ENCODE data around the gene MPZL1. TPM values are rescaled to one million over a fixed set of nuclear protein-coding genes. Genes with fewer than 3 reads are reported as not detected.
A peak's percentile ranks its signal among the peaks of the same experiment; 100 is the strongest.

The MPZL1 gene
- total RNA-seq, 1 experiment from 2014 or later, result 71.7 TPM

GRCh38 chr1:167770127-167770526, 48.3 kb downstream of the MPZL1 start:
- peak; percentile 90 for ATAC-seq
- TF ChIP-seq SOX15 (CRISPR knock-in tag; IDR thresholded peaks at IDR 0.05) (no peak), ZNF263 (CRISPR knock-in tag; IDR thresholded peaks at IDR 0.05; ENCODE audit: low read depth) (no peak)
- TF ChIP-seq, protein P1, sequence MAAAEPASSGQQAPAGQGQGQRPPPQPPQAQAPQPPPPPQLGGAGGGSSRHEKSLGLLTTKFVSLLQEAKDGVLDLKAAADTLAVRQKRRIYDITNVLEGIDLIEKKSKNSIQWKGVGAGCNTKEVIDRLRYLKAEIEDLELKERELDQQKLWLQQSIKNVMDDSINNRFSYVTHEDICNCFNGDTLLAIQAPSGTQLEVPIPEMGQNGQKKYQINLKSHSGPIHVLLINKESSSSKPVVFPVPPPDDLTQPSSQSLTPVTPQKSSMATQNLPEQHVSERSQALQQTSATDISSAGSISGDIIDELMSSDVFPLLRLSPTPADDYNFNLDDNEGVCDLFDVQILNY (CRISPR knock-in tag; IDR thresholded peaks at IDR 0.05), result no peak
- H3K4me1 Mint-ChIP-seq, result peaks cover 7% of the 10 kb centered on the region
- DNase-seq (ENCODE audit: low spot score), result no peak
- H3K9me3 Mint-ChIP-seq, result 0 out of 2 replicates have a peak, but pooled peaks cover 2% of the 10 kb centered on the region
- no peak overlapping the region for H3K27ac Mint-ChIP-seq
- no peak overlapping the region for H3K4me3 Mint-ChIP-seq
- peaks cover 78% of the 10 kb centered on the region for H3K27me3 Mint-ChIP-seq (ENCODE audit: low read depth)
- ChIA-PET POLR2A (no interaction called here), CTCF (interaction anchor here (0.9 to 1.0 kb wide), 2 partner anchors 26 to 312 kb away, joined by 3 to 4 read pairs; no protein-coding TSS in a partner anchor)
- H3K36me3 Mint-ChIP-seq, result peaks cover 79% of the 10 kb centered on the region

DNA sequence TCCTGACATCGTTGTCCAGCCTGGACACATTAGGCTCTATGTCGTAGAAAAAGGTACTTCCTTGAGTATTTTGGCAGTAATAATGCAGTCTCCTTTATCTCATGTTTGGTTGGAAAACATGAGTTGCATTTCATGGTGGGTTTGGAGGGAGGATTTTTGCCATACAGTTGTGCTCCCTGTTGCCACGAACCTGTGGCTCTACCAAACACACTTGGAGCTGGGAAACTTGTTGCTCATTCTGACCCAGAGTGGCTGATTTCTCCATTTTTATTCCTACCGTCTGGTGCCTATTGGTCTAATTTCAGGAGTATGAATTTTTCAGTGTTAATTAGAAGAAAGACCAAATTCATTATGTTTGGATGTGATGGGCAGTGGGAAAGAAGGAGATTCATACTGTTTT, 50.7 kb downstream of the MPZL1 start:
- Mint-ChIP-seq H3K27ac (no peak overlapping the region), H3K4me3 (no peak overlapping the region), H3K4me1 (peaks cover 7% of the 10 kb centered on the region), H3K9me3 (0 out of 2 replicates have a peak, but pooled peaks cover 2% of the 10 kb centered on the region), H3K27me3 (ENCODE audit: low read depth) (peaks cover 63% of the 10 kb centered on the region), H3K36me3 (peaks cover 82% of the 10 kb centered on the region)
- no peak for TF ChIP-seq NR2C2 (CRISPR knock-in tag; IDR thresholded peaks at IDR 0.05)
- TF ChIP-seq, protein P2, sequence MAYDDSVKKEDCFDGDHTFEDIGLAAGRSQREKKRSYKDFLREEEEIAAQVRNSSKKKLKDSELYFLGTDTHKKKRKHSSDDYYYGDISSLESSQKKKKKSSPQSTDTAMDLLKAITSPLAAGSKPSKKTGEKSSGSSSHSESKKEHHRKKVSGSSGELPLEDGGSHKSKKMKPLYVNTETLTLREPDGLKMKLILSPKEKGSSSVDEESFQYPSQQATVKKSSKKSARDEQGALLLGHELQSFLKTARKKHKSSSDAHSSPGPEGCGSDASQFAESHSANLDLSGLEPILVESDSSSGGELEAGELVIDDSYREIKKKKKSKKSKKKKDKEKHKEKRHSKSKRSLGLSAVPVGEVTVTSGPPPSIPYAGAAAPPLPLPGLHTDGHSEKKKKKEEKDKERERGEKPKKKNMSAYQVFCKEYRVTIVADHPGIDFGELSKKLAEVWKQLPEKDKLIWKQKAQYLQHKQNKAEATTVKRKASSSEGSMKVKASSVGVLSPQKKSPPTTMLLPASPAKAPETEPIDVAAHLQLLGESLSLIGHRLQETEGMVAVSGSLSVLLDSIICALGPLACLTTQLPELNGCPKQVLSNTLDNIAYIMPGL (CRISPR knock-in tag; IDR thresholded peaks at IDR 0.05), result no peak
- CTCF ChIA-PET, result no interaction called here
- DNase-seq (ENCODE audit: low spot score) (no peak), ATAC-seq (no peak)
- POLR2A ChIA-PET, result no interaction called here

GRCh38 chr1:167773516-167773915, 51.7 kb downstream of the MPZL1 start:
- Mint-ChIP-seq H3K27me3 (ENCODE audit: low read depth) (peaks cover 53% of the 10 kb centered on the region), H3K4me1 (peaks cover 7% of the 10 kb centered on the region), H3K36me3 (peaks cover 77% of the 10 kb centered on the region), H3K9me3 (0 out of 2 replicates have a peak, but pooled peaks cover 2% of the 10 kb centered on the region), H3K27ac (no peak overlapping the region), H3K4me3 (no peak overlapping the region)
- POLR2A ChIA-PET, result no interaction called here
- DNase-seq (ENCODE audit: low spot score), result no peak
- CTCF ChIA-PET, result interaction anchor here (1.0 kb wide), 1 partner anchor 58 kb away, joined by 3 read pairs; no protein-coding TSS in a partner anchor
- no peak for ATAC-seq
- TF ChIP-seq, protein P3, sequence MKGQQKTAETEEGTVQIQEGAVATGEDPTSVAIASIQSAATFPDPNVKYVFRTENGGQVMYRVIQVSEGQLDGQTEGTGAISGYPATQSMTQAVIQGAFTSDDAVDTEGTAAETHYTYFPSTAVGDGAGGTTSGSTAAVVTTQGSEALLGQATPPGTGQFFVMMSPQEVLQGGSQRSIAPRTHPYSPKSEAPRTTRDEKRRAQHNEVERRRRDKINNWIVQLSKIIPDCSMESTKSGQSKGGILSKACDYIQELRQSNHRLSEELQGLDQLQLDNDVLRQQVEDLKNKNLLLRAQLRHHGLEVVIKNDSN (CRISPR knock-in tag; IDR thresholded peaks at IDR 0.05), result no peak
- TF ChIP-seq TEAD4 (CRISPR knock-in tag; IDR thresholded peaks at IDR 0.05) (no peak), SP1 (CRISPR knock-in tag; conservative IDR thresholded peaks at IDR 0.05) (no peak), NFYB (CRISPR knock-in tag; conservative IDR thresholded peaks at IDR 0.05; ENCODE audit: low read depth) (no peak), CTCF (IDR thresholded peaks at IDR 0.05) (no peak), JAZF1 (CRISPR knock-in tag; IDR thresholded peaks at IDR 0.05) (no peak), CREB1 (CRISPR knock-in tag; IDR thresholded peaks at IDR 0.05) (no peak), SOX15 (CRISPR knock-in tag; IDR thresholded peaks at IDR 0.05) (no peak), ZNF423 (CRISPR knock-in tag; IDR thresholded peaks at IDR 0.05) (no peak), CBFB (CRISPR knock-in tag; IDR thresholded peaks at IDR 0.05; ENCODE audit: low read depth) (no peak), SMAD4 (CRISPR knock-in tag; IDR thresholded peaks at IDR 0.05) (no peak), OVOL2 (CRISPR knock-in tag; IDR thresholded peaks at IDR 0.05; ENCODE audit: borderline replicate concordance) (no peak), SMAD3 (CRISPR knock-in tag; IDR thresholded peaks at IDR 0.05; ENCODE audit: borderline replicate concordance) (no peak), ATF2 (CRISPR knock-in tag; IDR thresholded peaks at IDR 0.05; ENCODE audit: borderline replicate concordance, low read depth) (no peak), GTF2I (CRISPR knock-in tag; conservative IDR thresholded peaks at IDR 0.05) (no peak)
- TF ChIP-seq, protein P4, sequence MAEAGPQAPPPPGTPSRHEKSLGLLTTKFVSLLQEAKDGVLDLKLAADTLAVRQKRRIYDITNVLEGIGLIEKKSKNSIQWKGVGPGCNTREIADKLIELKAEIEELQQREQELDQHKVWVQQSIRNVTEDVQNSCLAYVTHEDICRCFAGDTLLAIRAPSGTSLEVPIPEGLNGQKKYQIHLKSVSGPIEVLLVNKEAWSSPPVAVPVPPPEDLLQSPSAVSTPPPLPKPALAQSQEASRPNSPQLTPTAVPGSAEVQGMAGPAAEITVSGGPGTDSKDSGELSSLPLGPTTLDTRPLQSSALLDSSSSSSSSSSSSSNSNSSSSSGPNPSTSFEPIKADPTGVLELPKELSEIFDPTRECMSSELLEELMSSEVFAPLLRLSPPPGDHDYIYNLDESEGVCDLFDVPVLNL (CRISPR knock-in tag; IDR thresholded peaks at IDR 0.05; ENCODE audit: borderline replicate concordance, low read depth), result no peak
- TF ChIP-seq, protein P5, sequence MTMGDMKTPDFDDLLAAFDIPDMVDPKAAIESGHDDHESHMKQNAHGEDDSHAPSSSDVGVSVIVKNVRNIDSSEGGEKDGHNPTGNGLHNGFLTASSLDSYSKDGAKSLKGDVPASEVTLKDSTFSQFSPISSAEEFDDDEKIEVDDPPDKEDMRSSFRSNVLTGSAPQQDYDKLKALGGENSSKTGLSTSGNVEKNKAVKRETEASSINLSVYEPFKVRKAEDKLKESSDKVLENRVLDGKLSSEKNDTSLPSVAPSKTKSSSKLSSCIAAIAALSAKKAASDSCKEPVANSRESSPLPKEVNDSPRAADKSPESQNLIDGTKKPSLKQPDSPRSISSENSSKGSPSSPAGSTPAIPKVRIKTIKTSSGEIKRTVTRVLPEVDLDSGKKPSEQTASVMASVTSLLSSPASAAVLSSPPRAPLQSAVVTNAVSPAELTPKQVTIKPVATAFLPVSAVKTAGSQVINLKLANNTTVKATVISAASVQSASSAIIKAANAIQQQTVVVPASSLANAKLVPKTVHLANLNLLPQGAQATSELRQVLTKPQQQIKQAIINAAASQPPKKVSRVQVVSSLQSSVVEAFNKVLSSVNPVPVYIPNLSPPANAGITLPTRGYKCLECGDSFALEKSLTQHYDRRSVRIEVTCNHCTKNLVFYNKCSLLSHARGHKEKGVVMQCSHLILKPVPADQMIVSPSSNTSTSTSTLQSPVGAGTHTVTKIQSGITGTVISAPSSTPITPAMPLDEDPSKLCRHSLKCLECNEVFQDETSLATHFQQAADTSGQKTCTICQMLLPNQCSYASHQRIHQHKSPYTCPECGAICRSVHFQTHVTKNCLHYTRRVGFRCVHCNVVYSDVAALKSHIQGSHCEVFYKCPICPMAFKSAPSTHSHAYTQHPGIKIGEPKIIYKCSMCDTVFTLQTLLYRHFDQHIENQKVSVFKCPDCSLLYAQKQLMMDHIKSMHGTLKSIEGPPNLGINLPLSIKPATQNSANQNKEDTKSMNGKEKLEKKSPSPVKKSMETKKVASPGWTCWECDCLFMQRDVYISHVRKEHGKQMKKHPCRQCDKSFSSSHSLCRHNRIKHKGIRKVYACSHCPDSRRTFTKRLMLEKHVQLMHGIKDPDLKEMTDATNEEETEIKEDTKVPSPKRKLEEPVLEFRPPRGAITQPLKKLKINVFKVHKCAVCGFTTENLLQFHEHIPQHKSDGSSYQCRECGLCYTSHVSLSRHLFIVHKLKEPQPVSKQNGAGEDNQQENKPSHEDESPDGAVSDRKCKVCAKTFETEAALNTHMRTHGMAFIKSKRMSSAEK (CRISPR knock-in tag; IDR thresholded peaks at IDR 0.05; ENCODE audit: borderline replicate concordance), result no peak

Measured in WTC11 (cell line).